ENCODE data around the gene SDE2.

DNA sequence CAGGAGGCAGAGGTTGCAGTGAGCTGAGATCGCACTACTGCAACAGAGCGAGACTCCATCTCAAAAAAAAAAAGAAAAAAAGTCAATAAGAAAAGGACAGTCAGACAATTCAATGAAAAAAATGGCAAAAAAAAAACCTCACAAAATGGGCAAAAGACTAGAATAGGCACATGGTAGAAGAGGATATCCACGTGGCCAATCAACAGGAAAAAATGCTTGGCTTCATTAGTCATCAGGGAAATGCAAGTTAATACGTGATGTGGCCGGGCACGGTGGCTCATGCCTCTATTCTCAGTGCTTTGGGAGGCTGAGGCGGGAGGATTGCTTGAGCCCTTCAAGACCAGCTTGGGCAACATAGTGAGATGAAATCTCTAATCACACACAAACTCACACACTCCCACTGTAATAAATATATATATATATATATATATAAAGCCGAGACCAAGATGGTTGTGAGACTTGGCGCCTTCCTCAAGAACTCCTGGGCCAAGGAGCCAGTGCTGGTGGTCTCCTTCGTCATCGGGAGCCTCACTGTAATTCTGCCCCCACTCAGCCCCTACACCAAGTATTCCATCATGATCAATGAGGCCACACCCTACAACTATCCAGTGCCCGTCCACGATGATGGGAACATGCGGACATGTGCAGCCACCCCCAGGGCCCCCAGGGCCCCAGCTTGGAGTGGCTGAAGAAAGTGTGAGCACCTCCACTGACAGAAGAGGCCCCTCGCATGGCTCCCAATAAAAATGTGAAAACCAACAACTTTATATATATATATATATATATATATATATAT lies 35.2 kb downstream of the SDE2 start:
- TF ChIP-seq POLR2A (IDR thresholded peaks at IDR 0.05): no peak
- TF ChIP-seq, protein P1, sequence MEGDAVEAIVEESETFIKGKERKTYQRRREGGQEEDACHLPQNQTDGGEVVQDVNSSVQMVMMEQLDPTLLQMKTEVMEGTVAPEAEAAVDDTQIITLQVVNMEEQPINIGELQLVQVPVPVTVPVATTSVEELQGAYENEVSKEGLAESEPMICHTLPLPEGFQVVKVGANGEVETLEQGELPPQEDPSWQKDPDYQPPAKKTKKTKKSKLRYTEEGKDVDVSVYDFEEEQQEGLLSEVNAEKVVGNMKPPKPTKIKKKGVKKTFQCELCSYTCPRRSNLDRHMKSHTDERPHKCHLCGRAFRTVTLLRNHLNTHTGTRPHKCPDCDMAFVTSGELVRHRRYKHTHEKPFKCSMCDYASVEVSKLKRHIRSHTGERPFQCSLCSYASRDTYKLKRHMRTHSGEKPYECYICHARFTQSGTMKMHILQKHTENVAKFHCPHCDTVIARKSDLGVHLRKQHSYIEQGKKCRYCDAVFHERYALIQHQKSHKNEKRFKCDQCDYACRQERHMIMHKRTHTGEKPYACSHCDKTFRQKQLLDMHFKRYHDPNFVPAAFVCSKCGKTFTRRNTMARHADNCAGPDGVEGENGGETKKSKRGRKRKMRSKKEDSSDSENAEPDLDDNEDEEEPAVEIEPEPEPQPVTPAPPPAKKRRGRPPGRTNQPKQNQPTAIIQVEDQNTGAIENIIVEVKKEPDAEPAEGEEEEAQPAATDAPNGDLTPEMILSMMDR (IDR thresholded peaks at IDR 0.05): no peak

Measured in esophagus squamous epithelium (tissue), 4 donors.